Chondrocyte (in vitro differentiated cells): ENCODE measurements around the gene TMEM108. TPM values are rescaled to one million over a fixed set of nuclear protein-coding genes. Genes with fewer than 3 reads are reported as not detected.

Experiments used
- DNase-seq: peaks from one replicate; pipeline ENCODE4 v3.0.0; 2021; ENCODE audit warnings: mixed read lengths, low spot score
- H3K27ac Mint-ChIP-seq: one replicate; pipeline ENCODE4 v1.8.0; 2021; ENCODE audit warnings: mild to moderate bottlenecking, moderate library complexity, mixed read lengths; ENCODE audit not compliant: unreplicated experiment
- H3K27me3 Mint-ChIP-seq: 2 replicates; pipeline ENCODE4 v1.8.0; 2021; ENCODE audit warnings: low read depth, mixed read lengths
- H3K36me3 Mint-ChIP-seq: 2 replicates; pipeline ENCODE4 v1.8.0; 2021; ENCODE audit warnings: low read depth, mixed read lengths
- H3K4me1 Mint-ChIP-seq: 2 replicates; pipeline ENCODE4 v1.8.0; 2021; ENCODE audit warnings: low read depth, mild to moderate bottlenecking, mixed read lengths
- H3K4me3 Mint-ChIP-seq: one replicate; pipeline ENCODE4 v1.8.0; 2021; ENCODE audit warnings: mild to moderate bottlenecking, moderate library complexity, mixed read lengths; ENCODE audit not compliant: unreplicated experiment
- H3K9me3 Mint-ChIP-seq: 2 replicates; pipeline ENCODE4 v1.8.0; 2021; ENCODE audit warnings: low read depth, mixed read lengths
- CTCF ChIP-seq: fragments of 200-600 bp; sonication (generic); IDR thresholded peaks from 2 replicates; pipeline ENCODE4 v1.5.0; 2021; ENCODE audit warnings: antibody characterized with exemption, mild to moderate bottlenecking, moderate library complexity
- total RNA-seq: library from RNA; stranded (reverse); gene quantifications from 3 replicates; pipeline ENCODE4 v1.2.1, GENCODE V29; 2021

The TMEM108 gene
- total RNA-seq, 1 donor from 2014 or later = 5.6 TPM

GRCh38 chr3:133296981-133297380, 258.8 kb downstream of the TMEM108 start:
- Mint-ChIP-seq H3K36me3 (no peaks in the 10 kb centered on the region), H3K4me3 (no peak overlapping the region), H3K4me1 (peaks cover 52% of the 10 kb centered on the region), H3K9me3 (no peaks in the 10 kb centered on the region), H3K27me3 (no peaks in the 10 kb centered on the region), H3K27ac (no peak overlapping the region)
- DNase-seq = no peak
- no peak for TF ChIP-seq CTCF

- H3K27me3 Mint-ChIP-seq = no peaks in the 10 kb centered on the region
- no peaks in the 10 kb centered on the region for H3K36me3 Mint-ChIP-seq
- H3K27ac Mint-ChIP-seq = no peak overlapping the region
- no peak for DNase-seq
- no peak for TF ChIP-seq CTCF
- peaks cover 40% of the 10 kb centered on the region for H3K4me1 Mint-ChIP-seq
- H3K4me3 Mint-ChIP-seq = no peak overlapping the region
- H3K9me3 Mint-ChIP-seq = no peaks in the 10 kb centered on the region
These were observed 261.9 kb downstream of the TMEM108 start for GRCh38 chr3:133300102-133300501.

GRCh38 chr3:133301194-133301593, 263.0 kb downstream of the TMEM108 start:
- no peak for DNase-seq
- H3K4me3 Mint-ChIP-seq = no peak overlapping the region
- H3K4me1 Mint-ChIP-seq = peaks cover 29% of the 10 kb centered on the region
- H3K9me3 Mint-ChIP-seq = no peaks in the 10 kb centered on the region
- H3K36me3 Mint-ChIP-seq = no peaks in the 10 kb centered on the region
- H3K27ac Mint-ChIP-seq = peak overlapping the region; percentile 68
- no peaks in the 10 kb centered on the region for H3K27me3 Mint-ChIP-seq
- TF ChIP-seq CTCF = no peak

- H3K27me3 Mint-ChIP-seq = no peaks in the 10 kb centered on the region
- peak overlapping the region; percentile 6 for H3K27ac Mint-ChIP-seq
- H3K36me3 Mint-ChIP-seq = no peaks in the 10 kb centered on the region
- peaks cover 24% of the 10 kb centered on the region for H3K4me1 Mint-ChIP-seq
- no peak for TF ChIP-seq CTCF
- DNase-seq = no peak
- H3K4me3 Mint-ChIP-seq = no peak overlapping the region
- no peaks in the 10 kb centered on the region for H3K9me3 Mint-ChIP-seq
These were observed 263.5 kb downstream of the TMEM108 start for GRCh38 chr3:133301731-133302130.

- DNase-seq = no peak
- no peak overlapping the region for H3K4me3 Mint-ChIP-seq
- H3K27ac Mint-ChIP-seq = no peak overlapping the region
- peaks cover 19% of the 10 kb centered on the region for H3K4me1 Mint-ChIP-seq
- TF ChIP-seq CTCF = no peak
- peaks cover 8% of the 10 kb centered on the region for H3K9me3 Mint-ChIP-seq
- H3K27me3 Mint-ChIP-seq = no peaks in the 10 kb centered on the region
- H3K36me3 Mint-ChIP-seq = peaks cover 3% of the 10 kb centered on the region
These were observed 265.2 kb downstream of the TMEM108 start for GRCh38 chr3:133303430-133303829.
